Epithelial cell of proximal tubule (primary cell): ENCODE data around the gene SCGB1D4. TPM values are rescaled to one million over a fixed set of nuclear protein-coding genes. Genes with fewer than 3 reads are reported as not detected.

Source experiments
- DNase-seq: peaks from one replicate; pipeline ENCODE4 v3.0.0-alpha.2; 2011; ENCODE audit warnings: low read depth
- H3K4me3 ChIP-seq: 2 replicates; pipeline ENCODE4 v1.5.1; 2011; ENCODE audit warnings: low read depth, mild to moderate bottlenecking, low read length
- total RNA-seq: library from RNA; depleted of rRNA; stranded (reverse); fragments of >200 nt; gene quantifications from 2 replicates; pipeline ENCODE4 v1.2.3, GENCODE V29; 2015
- TF ChIP-seq, protein P1 (sequence below): conservative IDR thresholded peaks from 2 replicates; pipeline ENCODE4 v1.5.1; 2012; ENCODE audit warnings: low read depth, mild to moderate bottlenecking, low read length

Gene SCGB1D4
- total RNA-seq, 1 donor from 2014 or later = not detected

DNA sequence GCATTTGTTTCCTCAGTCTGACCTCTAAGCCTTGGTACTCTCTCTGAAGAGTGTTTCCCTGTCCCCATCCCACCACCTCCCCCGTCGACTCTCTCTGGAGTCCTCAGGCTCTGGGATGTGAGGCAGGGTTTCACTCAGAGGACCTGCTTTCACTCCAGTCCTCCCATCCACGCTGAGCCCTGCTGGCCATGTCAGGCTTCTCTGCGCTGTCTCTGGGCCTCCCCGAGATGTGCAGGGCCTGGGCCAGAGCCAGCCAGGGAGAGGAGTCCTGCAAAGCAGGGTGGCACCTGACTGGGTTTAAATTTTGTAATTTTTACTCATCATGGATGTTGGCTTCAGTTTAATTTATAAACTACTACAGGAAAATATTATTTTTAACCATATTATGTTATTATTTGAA lies 25.6 kb downstream of the SCGB1D4 start:
- TF ChIP-seq, protein P1, sequence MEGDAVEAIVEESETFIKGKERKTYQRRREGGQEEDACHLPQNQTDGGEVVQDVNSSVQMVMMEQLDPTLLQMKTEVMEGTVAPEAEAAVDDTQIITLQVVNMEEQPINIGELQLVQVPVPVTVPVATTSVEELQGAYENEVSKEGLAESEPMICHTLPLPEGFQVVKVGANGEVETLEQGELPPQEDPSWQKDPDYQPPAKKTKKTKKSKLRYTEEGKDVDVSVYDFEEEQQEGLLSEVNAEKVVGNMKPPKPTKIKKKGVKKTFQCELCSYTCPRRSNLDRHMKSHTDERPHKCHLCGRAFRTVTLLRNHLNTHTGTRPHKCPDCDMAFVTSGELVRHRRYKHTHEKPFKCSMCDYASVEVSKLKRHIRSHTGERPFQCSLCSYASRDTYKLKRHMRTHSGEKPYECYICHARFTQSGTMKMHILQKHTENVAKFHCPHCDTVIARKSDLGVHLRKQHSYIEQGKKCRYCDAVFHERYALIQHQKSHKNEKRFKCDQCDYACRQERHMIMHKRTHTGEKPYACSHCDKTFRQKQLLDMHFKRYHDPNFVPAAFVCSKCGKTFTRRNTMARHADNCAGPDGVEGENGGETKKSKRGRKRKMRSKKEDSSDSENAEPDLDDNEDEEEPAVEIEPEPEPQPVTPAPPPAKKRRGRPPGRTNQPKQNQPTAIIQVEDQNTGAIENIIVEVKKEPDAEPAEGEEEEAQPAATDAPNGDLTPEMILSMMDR = no peak
- no peak overlapping the region for H3K4me3 ChIP-seq
- no peak for DNase-seq

DNA sequence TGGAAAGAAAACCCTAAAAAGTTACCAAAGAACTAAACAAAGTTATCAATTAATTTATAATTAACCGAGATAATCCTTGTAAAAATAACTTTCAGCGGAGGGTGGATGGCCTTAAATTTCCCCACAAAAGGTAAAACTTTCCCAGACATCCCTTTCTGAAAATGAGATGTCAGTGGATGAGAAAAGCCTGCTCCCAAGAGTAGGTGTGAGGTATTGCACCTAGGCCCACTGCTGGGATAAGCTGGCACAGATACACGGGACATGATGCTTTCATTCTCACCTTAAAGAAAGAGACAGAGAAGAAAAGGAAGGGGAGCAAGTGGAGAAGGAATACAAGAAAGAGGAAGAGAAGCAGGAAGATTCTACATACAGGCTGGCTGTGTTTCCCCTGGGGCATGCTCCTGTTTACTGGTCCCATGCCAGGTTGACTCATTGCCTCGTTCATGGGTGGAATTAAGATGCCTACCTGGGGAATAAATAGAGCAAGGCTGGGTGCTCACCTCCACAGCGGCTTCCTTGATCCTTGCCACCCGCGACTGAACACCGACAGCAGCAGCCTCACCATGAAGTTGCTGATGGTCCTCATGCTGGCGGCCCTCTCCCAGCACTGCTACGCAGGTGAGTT lies 29.1 kb downstream of the SCGB1D4 start, which contains the start of gene SCGB2A2:
TSS of gene SCGB2A2 (plus strand) at position 505 of the 625 bp plus-strand sequence. CDS start at position 564, 59 bp downstream.
- DNase-seq = no peak
- H3K4me3 ChIP-seq = no peak within 1 kb of the TSS
- TF ChIP-seq, protein P1 = peak; percentile 66

DNA sequence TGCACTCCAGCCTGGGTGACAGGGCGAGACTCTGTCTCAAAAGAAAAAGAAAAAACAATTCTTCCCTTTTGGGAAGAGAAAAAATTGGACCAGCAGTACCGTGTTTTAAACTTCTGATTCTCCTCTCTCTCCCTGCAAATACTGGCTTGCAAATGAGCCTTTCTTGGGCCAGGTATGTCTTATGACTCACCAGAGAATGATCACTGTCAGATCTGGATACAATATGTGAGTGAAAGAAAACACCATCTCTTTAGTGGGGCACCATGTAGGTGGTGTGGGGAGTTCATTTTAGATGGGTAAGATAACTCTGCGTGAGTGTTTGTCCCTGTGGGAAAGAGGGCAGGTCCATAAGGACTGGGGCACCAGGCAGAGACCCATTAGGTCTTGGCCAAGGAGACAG lies 31.3 kb downstream of the SCGB1D4 start:
- H3K4me3 ChIP-seq = no peak overlapping the region
- no peak for DNase-seq
- TF ChIP-seq, protein P1 = no peak

DNA sequence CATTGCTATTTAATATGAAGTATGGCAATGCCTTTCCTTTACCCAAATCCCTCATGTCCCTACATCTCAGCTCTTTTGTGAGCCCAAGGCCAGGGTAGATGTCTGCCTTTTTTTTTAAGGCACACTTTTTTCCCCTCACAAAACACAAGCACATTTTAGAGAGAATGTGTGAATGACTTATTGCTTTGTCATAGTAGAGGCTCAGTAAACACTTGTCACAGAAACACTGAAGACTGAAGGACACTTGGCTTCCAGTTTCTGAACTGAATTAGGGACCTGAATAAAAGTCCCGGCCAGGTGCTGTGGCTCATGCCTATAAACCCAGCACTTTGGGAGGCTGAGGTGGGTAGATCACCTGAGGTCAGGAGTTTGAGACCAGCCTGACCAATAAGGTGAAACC lies 31.8 kb downstream of the SCGB1D4 start:
- TF ChIP-seq, protein P1 = no peak
- DNase-seq = no peak
- H3K4me3 ChIP-seq = no peak overlapping the region

DNA sequence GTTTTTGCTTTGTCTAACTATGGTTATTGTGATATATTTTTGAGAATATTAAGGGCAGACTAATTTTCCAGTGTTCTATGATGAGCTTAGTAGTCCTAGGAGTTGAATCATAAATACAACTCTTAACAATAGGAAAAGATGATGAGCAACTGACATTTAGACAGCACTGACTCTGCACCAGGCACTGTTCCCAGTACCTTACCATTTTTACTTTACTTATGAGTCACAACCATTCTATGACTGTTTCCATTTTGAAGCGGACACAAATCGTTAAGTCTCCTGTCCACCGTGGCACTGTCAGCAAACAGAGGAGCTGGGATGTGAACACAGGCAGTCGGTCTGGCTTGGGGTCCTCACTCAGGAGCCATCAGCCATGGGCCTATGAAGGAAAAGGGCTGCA lies 32.3 kb downstream of the SCGB1D4 start:
- no peak overlapping the region for H3K4me3 ChIP-seq
- DNase-seq = no peak
- TF ChIP-seq, protein P1 = no peak

DNA sequence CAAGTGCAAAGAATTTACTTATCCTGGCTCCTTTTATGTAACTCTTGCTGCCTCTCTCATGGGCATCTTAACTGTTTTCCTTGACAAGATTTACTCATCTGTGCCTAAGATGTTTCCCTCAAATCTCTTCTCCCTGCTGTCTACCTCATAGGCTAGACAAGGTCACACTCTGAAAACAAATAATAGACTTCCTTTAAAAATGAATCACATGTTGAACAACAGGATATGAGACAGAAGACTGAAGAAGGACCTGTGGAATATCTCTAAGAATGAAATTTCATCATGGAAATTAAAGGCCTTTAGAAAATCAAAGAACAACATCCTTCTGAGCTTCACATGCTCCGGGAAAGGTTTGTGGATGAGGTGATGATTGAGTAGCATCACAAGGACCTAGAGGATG lies 34.9 kb downstream of the SCGB1D4 start:
- DNase-seq = no peak
- TF ChIP-seq, protein P1 = no peak
- H3K4me3 ChIP-seq = no peak overlapping the region
